ENCODE data around the gene INTS7. TPM values are rescaled to one million over a fixed set of nuclear protein-coding genes. Genes with fewer than 3 reads are reported as not detected.
"Not testable (repeated sequence)": the region's sequence is repeated elsewhere in the genome, so short reads cannot be mapped to it uniquely, and the experiment has no call there.

Gene INTS7
- polyA plus RNA-seq, 3 donors, result 6.1 to 10.7 (median 7.6) TPM

DNA sequence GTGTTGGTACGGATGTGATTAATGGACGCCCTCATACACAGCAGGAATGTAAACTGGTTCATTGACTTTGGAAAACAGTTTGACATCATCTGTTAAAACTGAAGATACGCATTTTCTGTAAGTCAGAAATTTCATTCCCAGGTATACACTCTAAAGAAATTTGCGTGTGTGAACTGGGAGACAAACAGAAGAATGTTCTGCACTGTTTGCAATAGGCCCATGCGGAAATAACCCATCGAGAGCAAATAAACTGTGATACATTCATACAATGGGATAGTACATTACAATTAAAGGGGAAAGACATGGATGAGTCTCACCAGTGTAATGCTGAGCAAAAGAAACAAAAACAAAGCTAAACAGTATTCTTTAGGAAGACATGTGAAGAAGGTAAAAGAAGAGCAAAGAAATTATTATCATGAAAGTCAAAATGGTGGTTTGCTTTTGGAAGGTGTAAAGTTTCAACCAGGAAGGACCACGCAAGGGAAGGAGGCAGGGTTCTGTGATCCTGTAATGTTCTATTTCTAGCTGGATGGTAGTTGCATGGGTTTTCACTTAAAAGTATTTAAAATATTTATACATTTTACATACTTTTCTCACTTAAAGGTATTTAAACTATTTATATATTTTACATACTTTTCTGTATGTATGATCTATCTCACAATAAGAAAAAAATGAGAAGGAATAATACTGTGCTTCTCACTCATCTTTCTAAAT, 30.3 kb downstream of the INTS7 start:
- Mint-ChIP-seq H3K36me3 (peaks cover 60 to 70% of the 10 kb centered on the region in 2 donors), H3K27me3 (ENCODE audit: low read depth in 3 of 3) (no peaks in the 10 kb centered on the region), H3K4me1 (no peaks in the 10 kb centered on the region), H3K4me3 (no peak overlapping the region), H3K9me3 (peaks cover 0 to 1% (median 0%) of the 10 kb centered on the region in 7 donors), H3K27ac (peak overlapping the region in 1 of 7 donors; percentile 11)
- Histone ChIP-seq H3K79me2 (ENCODE audit: insufficient read depth, low read length) (no peaks in the 10 kb centered on the region), H3K27ac (ENCODE audit: low read depth in 1 of 2, low read length in 2 of 2) (no peak overlapping the region), H3K4me3 (replicated peaks in 1 of 3; ENCODE audit: low read depth in 2 of 3, low read length in 3 of 3) (no peak overlapping the region), H3K27me3 (ENCODE audit: control insufficient read depth in 2 of 2, insufficient read depth in 2 of 2, low read length in 2 of 2) (no peaks in the 10 kb centered on the region), H2AFZ (ENCODE audit: insufficient read depth, low read depth, low read length, poor library complexity, severe bottlenecking) (no peak overlapping the region), H3K9me3 (replicated peaks in 1 of 2; ENCODE audit: control insufficient read depth in 1 of 2, insufficient read depth in 1 of 2, low read length in 2 of 2) (no peaks in the 10 kb centered on the region), H4K20me1 (ENCODE audit: insufficient read depth, low read length) (no peaks in the 10 kb centered on the region), H3K4me1 (ENCODE audit: control insufficient read depth in 1 of 2, insufficient read depth in 2 of 2, low read length in 2 of 2) (no peaks in the 10 kb centered on the region), H3K4me2 (replicated peaks; ENCODE audit: extremely low read depth, low read length, poor library complexity, severe bottlenecking) (no peak overlapping the region), H3K36me3 (replicated peaks in 1 of 2; ENCODE audit: control insufficient read depth in 1 of 2, insufficient read depth in 2 of 2, low read length in 2 of 2) (peaks cover 33 to 72% of the 10 kb centered on the region in 2 donors), H3K9ac (ENCODE audit: insufficient read depth, low read length, poor library complexity, severe bottlenecking) (no peak overlapping the region)
- 100% methylated on average over 1 of the region's 7 CpGs for WGBS (ENCODE audit: insufficient coverage)
- intact Hi-C loops (cut with micrococcal nuclease), result no loop called here
- TF ChIP-seq, protein P1, sequence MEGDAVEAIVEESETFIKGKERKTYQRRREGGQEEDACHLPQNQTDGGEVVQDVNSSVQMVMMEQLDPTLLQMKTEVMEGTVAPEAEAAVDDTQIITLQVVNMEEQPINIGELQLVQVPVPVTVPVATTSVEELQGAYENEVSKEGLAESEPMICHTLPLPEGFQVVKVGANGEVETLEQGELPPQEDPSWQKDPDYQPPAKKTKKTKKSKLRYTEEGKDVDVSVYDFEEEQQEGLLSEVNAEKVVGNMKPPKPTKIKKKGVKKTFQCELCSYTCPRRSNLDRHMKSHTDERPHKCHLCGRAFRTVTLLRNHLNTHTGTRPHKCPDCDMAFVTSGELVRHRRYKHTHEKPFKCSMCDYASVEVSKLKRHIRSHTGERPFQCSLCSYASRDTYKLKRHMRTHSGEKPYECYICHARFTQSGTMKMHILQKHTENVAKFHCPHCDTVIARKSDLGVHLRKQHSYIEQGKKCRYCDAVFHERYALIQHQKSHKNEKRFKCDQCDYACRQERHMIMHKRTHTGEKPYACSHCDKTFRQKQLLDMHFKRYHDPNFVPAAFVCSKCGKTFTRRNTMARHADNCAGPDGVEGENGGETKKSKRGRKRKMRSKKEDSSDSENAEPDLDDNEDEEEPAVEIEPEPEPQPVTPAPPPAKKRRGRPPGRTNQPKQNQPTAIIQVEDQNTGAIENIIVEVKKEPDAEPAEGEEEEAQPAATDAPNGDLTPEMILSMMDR (IDR thresholded peaks at IDR 0.05), result no peak
- DNase-seq, result no peak

DNA sequence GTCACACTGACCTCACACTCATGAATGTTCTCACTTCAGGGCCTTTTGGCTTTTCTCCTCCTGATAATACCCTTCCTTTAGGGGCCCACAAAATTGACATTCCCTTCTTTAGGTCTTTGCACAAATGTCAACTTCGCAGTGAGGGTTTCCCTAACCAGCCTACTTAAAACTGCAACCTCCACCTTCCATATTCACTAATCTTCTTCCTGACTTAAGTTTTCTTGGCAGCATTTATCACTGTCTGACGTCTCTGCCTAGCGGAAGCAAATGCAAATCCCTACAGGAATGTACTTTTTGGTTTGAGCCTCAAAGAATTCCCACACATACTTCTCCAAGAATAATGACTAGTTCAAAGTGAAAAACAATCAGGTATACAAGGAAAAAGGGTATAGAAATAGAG, 32.8 kb downstream of the INTS7 start:
- Histone ChIP-seq H3K4me2 (replicated peaks; ENCODE audit: extremely low read depth, low read length, poor library complexity, severe bottlenecking) (no peak overlapping the region), H4K20me1 (ENCODE audit: insufficient read depth, low read length) (no peaks in the 10 kb centered on the region), H3K9me3 (replicated peaks in 1 of 2; ENCODE audit: control insufficient read depth in 1 of 2, insufficient read depth in 1 of 2, low read length in 2 of 2) (no peaks in the 10 kb centered on the region), H3K79me2 (ENCODE audit: insufficient read depth, low read length) (no peaks in the 10 kb centered on the region), H3K4me1 (ENCODE audit: control insufficient read depth in 1 of 2, insufficient read depth in 2 of 2, low read length in 2 of 2) (no peaks in the 10 kb centered on the region), H2AFZ (ENCODE audit: insufficient read depth, low read depth, low read length, poor library complexity, severe bottlenecking) (no peak overlapping the region), H3K9ac (ENCODE audit: insufficient read depth, low read length, poor library complexity, severe bottlenecking) (no peak overlapping the region), H3K27me3 (ENCODE audit: control insufficient read depth in 2 of 2, insufficient read depth in 2 of 2, low read length in 2 of 2) (no peaks in the 10 kb centered on the region), H3K4me3 (replicated peaks in 1 of 3; ENCODE audit: low read depth in 2 of 3, low read length in 3 of 3) (no peak overlapping the region), H3K36me3 (replicated peaks in 1 of 2; ENCODE audit: control insufficient read depth in 1 of 2, insufficient read depth in 2 of 2, low read length in 2 of 2) (peaks cover 30 to 60% of the 10 kb centered on the region in 2 donors), H3K27ac (ENCODE audit: low read depth in 1 of 2, low read length in 2 of 2) (no peak overlapping the region)
- no peak for DNase-seq
- intact Hi-C loops (cut with micrococcal nuclease), result no loop called here
- Mint-ChIP-seq H3K36me3 (peaks cover 47 to 74% of the 10 kb centered on the region in 2 donors), H3K27ac (no peak overlapping the region), H3K4me3 (no peak overlapping the region), H3K9me3 (peaks cover 0 to 1% (median 0%) of the 10 kb centered on the region in 7 donors), H3K27me3 (ENCODE audit: low read depth in 3 of 3) (no peaks in the 10 kb centered on the region), H3K4me1 (no peaks in the 10 kb centered on the region)
- WGBS (ENCODE audit: insufficient coverage), result 100% methylated on average over 1 of the region's 3 CpGs
- TF ChIP-seq, protein P1 (IDR thresholded peaks at IDR 0.05), result no peak

DNA sequence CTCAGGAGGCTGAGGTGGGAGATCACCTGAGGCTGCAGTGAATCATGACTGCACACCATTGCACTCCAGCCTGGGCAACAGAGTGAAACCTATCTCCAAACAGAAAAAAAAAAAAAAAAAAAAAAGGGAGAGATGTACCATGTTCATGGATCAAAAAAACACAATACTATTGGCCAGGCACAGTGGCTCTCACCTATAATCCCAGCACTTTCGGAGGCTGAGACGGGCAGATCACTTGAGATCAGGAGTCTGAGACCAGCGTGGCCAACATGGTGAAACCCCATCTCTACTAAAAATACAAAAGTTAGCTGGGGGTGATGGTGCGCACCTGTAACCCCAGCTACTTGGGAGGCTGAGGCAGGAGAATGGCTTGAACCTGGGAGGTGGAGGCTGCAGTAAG, 37.9 kb downstream of the INTS7 start:
- H2AFZ ChIP-seq (ENCODE audit: insufficient read depth, low read depth, low read length, poor library complexity, severe bottlenecking); H3K27me3 Mint-ChIP-seq (ENCODE audit: low read depth in 3 of 3); H3K9ac ChIP-seq (ENCODE audit: insufficient read depth, low read length, poor library complexity, severe bottlenecking); intact Hi-C loops (cut with micrococcal nuclease); H3K27me3 ChIP-seq (ENCODE audit: control insufficient read depth in 2 of 2, insufficient read depth in 2 of 2, low read length in 2 of 2); H3K4me3 Mint-ChIP-seq; H4K20me1 ChIP-seq (ENCODE audit: insufficient read depth, low read length); H3K27ac Mint-ChIP-seq; H3K9me3 ChIP-seq (replicated peaks in 1 of 2; ENCODE audit: control insufficient read depth in 1 of 2, insufficient read depth in 1 of 2, low read length in 2 of 2); H3K27ac ChIP-seq (ENCODE audit: low read depth in 1 of 2, low read length in 2 of 2); H3K79me2 ChIP-seq (ENCODE audit: insufficient read depth, low read length); H3K4me1 Mint-ChIP-seq; DNase-seq; H3K4me1 ChIP-seq (ENCODE audit: control insufficient read depth in 1 of 2, insufficient read depth in 2 of 2, low read length in 2 of 2); H3K9me3 Mint-ChIP-seq; H3K4me3 ChIP-seq (replicated peaks in 1 of 3; ENCODE audit: low read depth in 2 of 3, low read length in 3 of 3); H3K4me2 ChIP-seq (replicated peaks; ENCODE audit: extremely low read depth, low read length, poor library complexity, severe bottlenecking): not testable (repeated sequence)
- peaks cover 41 to 62% of the 10 kb centered on the region in 2 donors for H3K36me3 Mint-ChIP-seq
- WGBS (ENCODE audit: insufficient coverage), result no CpG with 5 or more reads among the region's 4 CpGs
- H3K36me3 ChIP-seq (replicated peaks in 1 of 2; ENCODE audit: control insufficient read depth in 1 of 2, insufficient read depth in 2 of 2, low read length in 2 of 2), result peaks cover 19 to 58% of the 10 kb centered on the region in 2 donors

Measured in CD14-positive monocyte (primary cell).